NCI-H510A treated with DMSO at 0.1 percent for 48 hours (cell line): ENCODE data around the gene RC3H2.

Experiments
- DNase-seq: peaks from one replicate; lab custom pipeline; 2025; lab: John Stamatoyannopoulos, UW

RC3H2 gene

GRCh38 chr9:122800066-122801060 lies 104.8 kb downstream of the RC3H2 start, which contains the start of gene OR1K1:
OR1K1 (plus strand) TSS chr9:122800123; CDS start chr9:122800123, 0 bp downstream.
- no peak for DNase-seq

- no peak for DNase-seq
These were observed 107.7 kb downstream of the RC3H2 start for GRCh38 chr9:122797316-122798063.
